CD4-positive, CD25-positive, alpha-beta regulatory T cell (primary cell): Measurements from ENCODE around the gene ID3. TPM values are rescaled to one million over a fixed set of nuclear protein-coding genes. Genes with fewer than 3 reads are reported as not detected.
A peak's percentile ranks its signal among the peaks of the same experiment; 100 is the strongest.

Experiments
- ATAC-seq, 2 donors: fragments of 150-1000 bp; cut with Tn5 transposase; one replicate each; pipeline ENCODE4 v1.10.0; 2021; ENCODE audit warnings: low read depth in 2 of 2, moderate number of reproducible peaks in 2 of 2, moderate library complexity in 1 of 2
- DNase-seq, 3 donors: peaks; one replicate each; pipeline versions ENCODE4 v3.0.0 to v3.0.0-alpha.2; 2012 to 2022; ENCODE audit warnings: mixed read lengths in 1 of 3
- H3K27ac ChIP-seq: one replicate; pipeline ENCODE4 v1.7.0; 2013; ENCODE audit warnings: mild to moderate bottlenecking, low read length; ENCODE audit not compliant: insufficient read depth, poor library complexity, severe bottlenecking
- H3K27me3 ChIP-seq: one replicate; pipeline ENCODE4 v1.7.0; 2013; ENCODE audit warnings: low read length; ENCODE audit not compliant: control insufficient read depth, insufficient read depth
- H3K36me3 ChIP-seq: one replicate; pipeline ENCODE4 v1.7.0; 2013; ENCODE audit warnings: mild to moderate bottlenecking, low read length, moderate library complexity; ENCODE audit not compliant: control insufficient read depth, insufficient read depth
- H3K4me1 ChIP-seq: 2 replicates; pipeline ENCODE4 v1.7.0; 2013; ENCODE audit warnings: mild to moderate bottlenecking, low read length; ENCODE audit not compliant: insufficient read depth, control insufficient read depth, poor library complexity, severe bottlenecking
- H3K4me3 ChIP-seq: one replicate; pipeline ENCODE4 v1.7.0; 2013; ENCODE audit warnings: low read depth, mild to moderate bottlenecking, low read length, moderate library complexity
- H3K9me3 ChIP-seq, 2 experiments: 1 replicate in 1 of 2; 2 replicates in 1 of 2; pipeline ENCODE4 v1.7.0; 2013; ENCODE audit warnings: low read length in 2 of 2, mild to moderate bottlenecking in 1 of 2, moderate library complexity in 1 of 2; ENCODE audit not compliant: control insufficient read depth in 2 of 2
- H3K27ac Mint-ChIP-seq, 3 donors: one replicate each; pipeline ENCODE4 v1.8.0; 2020 to 2022; ENCODE audit warnings: mild to moderate bottlenecking in 3 of 3, mixed read lengths in 3 of 3, moderate library complexity in 2 of 3
- H3K27me3 Mint-ChIP-seq: one replicate; pipeline ENCODE4 v1.8.0; 2022; ENCODE audit warnings: mild to moderate bottlenecking, mixed read lengths
- H3K36me3 Mint-ChIP-seq: one replicate; pipeline ENCODE4 v1.8.0; 2020; ENCODE audit warnings: mixed read lengths
- H3K4me1 Mint-ChIP-seq, 4 donors: one replicate each; pipeline ENCODE4 v1.8.0; 2020 to 2022; ENCODE audit warnings: mixed read lengths in 4 of 4, mild to moderate bottlenecking in 1 of 4
- H3K4me3 Mint-ChIP-seq, 4 donors: one replicate each; pipeline ENCODE4 v1.8.0; 2020 to 2022; ENCODE audit warnings: mild to moderate bottlenecking in 4 of 4, mixed read lengths in 4 of 4, moderate library complexity in 3 of 4
- H3K9me3 Mint-ChIP-seq, 7 donors: one replicate each; pipeline ENCODE4 v1.8.0; 2020 to 2022; ENCODE audit warnings: mixed read lengths in 7 of 7, mild to moderate bottlenecking in 3 of 7, moderate library complexity in 2 of 7
- polyA plus RNA-seq, 4 donors: library from polyadenylated mRNA; unstranded; fragments of 300-500 nt; fragmentation: Illumina TruSeq; gene quantifications; one replicate each; pipeline ENCODE4 v1.2.3, GENCODE V29; 2021
- total RNA-seq: library from RNA; stranded (reverse); gene quantifications from one replicate; pipeline ENCODE4 v1.2.3, GENCODE V29; 2022

ID3 gene
- total and polyA plus RNA-seq, 5 donors from 2014 or later = 35.9 to 56.9 (median 51.1) TPM

GRCh38 chr1:23539698-23540266 lies 19.5 kb downstream of the ID3 start:
- Mint-ChIP-seq H3K27me3 (no peaks in the 10 kb centered on the region), H3K4me3 (peak overlapping the region; percentile 0 to 56 (median 26)), H3K27ac (peak overlapping the region in 2 of 3 donors; percentile 72 to 93), H3K4me1 (peaks cover 5 to 28% (median 19%) of the 10 kb centered on the region in 4 donors), H3K9me3 (no peaks in the 10 kb centered on the region), H3K36me3 (peaks cover 3% of the 10 kb centered on the region)
- no peaks in the 10 kb centered on the region for H3K36me3 ChIP-seq
- DNase-seq = peak; percentile 85 to 97 (median 93)
- ATAC-seq = peak; percentile 97 to 98
- H3K4me3 ChIP-seq = peak overlapping the region; percentile 32
- H3K27me3 ChIP-seq = no peaks in the 10 kb centered on the region
- no peak overlapping the region for H3K27ac ChIP-seq
- H3K9me3 ChIP-seq = no peaks in the 10 kb centered on the region
- peaks cover 13% of the 10 kb centered on the region for H3K4me1 ChIP-seq

DNA sequence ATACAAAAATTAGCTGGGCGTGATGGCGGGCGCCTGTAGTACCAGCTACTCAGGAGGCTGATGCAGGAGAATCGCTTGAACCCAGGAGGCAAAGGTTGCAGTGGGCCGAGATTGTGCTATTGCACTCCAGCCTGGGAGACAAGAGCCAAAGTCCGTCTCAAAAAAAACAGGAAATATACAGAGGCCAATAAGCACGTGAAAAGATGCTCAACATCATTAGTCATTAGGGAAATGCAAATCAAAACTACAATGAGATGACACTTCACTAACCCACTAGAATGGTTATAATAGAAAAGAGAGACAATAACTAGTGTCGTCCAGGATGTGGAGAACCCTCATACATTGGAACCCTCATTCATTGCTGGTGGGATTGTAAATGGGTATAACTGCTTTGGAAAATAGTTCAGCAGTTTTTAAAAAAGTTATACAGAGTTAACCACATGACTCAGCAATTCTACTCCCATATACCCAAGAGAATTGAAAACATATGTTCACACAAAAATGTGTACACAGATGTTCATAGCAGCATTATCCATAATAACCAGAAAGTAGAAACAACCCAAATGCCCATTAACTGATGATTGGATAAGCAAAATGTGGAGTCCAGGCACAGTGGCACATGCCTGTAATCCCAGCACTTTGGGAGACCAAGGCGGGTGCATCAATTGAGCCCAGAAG lies 21.9 kb downstream of the ID3 start:
- no peaks in the 10 kb centered on the region for H3K9me3 ChIP-seq
- no peaks in the 10 kb centered on the region for H3K36me3 ChIP-seq
- Mint-ChIP-seq H3K36me3 (peaks cover 3% of the 10 kb centered on the region), H3K27ac (no peak overlapping the region), H3K4me1 (peaks cover 11 to 39% (median 23%) of the 10 kb centered on the region in 4 donors), H3K27me3 (no peaks in the 10 kb centered on the region), H3K4me3 (peak overlapping the region in 2 of 4 donors; percentile 49 to 71), H3K9me3 (no peaks in the 10 kb centered on the region)
- DNase-seq (no peak), ATAC-seq (no peak)
- no peak overlapping the region for H3K27ac ChIP-seq
- H3K4me1 ChIP-seq = peaks cover 27% of the 10 kb centered on the region
- no peak overlapping the region for H3K4me3 ChIP-seq
- H3K27me3 ChIP-seq = no peaks in the 10 kb centered on the region

GRCh38 chr1:23533246-23534023 lies 25.9 kb downstream of the ID3 start:
- peak overlapping the region; percentile 50 to 70 (median 60) for H3K27ac Mint-ChIP-seq
- ATAC-seq (no peak), DNase-seq (peak in 1 of 3 donors; percentile 64)
- H3K36me3 Mint-ChIP-seq = no peaks in the 10 kb centered on the region
- peaks cover 54% of the 10 kb centered on the region for H3K4me1 ChIP-seq
- H3K4me3 Mint-ChIP-seq = peak overlapping the region; percentile 55 to 97 (median 73)
- H3K9me3 Mint-ChIP-seq = no peaks in the 10 kb centered on the region
- no peaks in the 10 kb centered on the region for H3K27me3 Mint-ChIP-seq
- H3K4me1 Mint-ChIP-seq = peaks cover 12 to 60% (median 41%) of the 10 kb centered on the region in 4 donors
- no peaks in the 10 kb centered on the region for H3K9me3 ChIP-seq
- no peaks in the 10 kb centered on the region for H3K36me3 ChIP-seq
- H3K4me3 ChIP-seq = peak overlapping the region; percentile 35
- no peaks in the 10 kb centered on the region for H3K27me3 ChIP-seq
- peak overlapping the region; percentile 71 for H3K27ac ChIP-seq

DNA sequence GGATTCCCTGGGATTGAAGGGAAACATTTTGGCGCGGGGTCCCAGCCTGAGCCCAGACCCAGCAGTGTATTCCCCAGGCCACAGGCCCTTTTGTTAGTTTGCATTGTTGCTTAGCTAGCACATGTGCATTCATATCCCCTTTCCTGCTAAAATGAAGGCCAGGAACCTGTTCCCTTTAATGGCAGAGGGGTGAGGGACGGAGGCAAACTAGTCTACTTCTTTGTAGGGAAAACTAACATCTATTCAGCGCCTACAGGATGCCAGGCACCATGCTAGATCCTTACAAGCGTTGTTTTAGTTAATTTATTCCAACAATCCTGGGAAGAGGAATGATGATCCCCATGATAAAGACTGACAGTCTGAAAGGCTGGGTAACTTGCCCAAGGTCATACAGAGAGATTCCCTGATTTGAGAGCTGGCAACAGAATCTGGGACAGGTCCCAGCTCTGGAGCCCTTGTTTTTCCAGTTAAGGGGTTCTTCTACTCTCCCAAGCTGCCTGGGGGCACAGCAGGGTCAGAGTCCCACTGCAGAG lies 27.7 kb downstream of the ID3 start:
- Mint-ChIP-seq H3K4me3 (peak overlapping the region; percentile 90 to 97 (median 94)), H3K27ac (peak overlapping the region; percentile 83 to 94 (median 92)), H3K9me3 (no peaks in the 10 kb centered on the region), H3K36me3 (no peaks in the 10 kb centered on the region), H3K4me1 (peaks cover 12 to 71% (median 49%) of the 10 kb centered on the region in 4 donors), H3K27me3 (no peaks in the 10 kb centered on the region)
- Histone ChIP-seq H3K27me3 (no peaks in the 10 kb centered on the region), H3K9me3 (no peaks in the 10 kb centered on the region), H3K4me3 (peak overlapping the region; percentile 53), H3K36me3 (no peaks in the 10 kb centered on the region), H3K27ac (peak overlapping the region; percentile 71), H3K4me1 (peaks cover 72% of the 10 kb centered on the region)
- no peak for ATAC-seq
- DNase-seq = no peak

- Histone ChIP-seq H3K36me3 (no peaks in the 10 kb centered on the region), H3K9me3 (no peaks in the 10 kb centered on the region), H3K27me3 (no peaks in the 10 kb centered on the region), H3K4me1 (peaks cover 79% of the 10 kb centered on the region), H3K27ac (peak within 1 kb of the TSS; percentile 79), H3K4me3 (peak within 1 kb of the TSS; percentile 73)
- peak within 1 kb of the TSS; percentile 90 to 97 (median 94) for H3K4me3 Mint-ChIP-seq
- ATAC-seq (peak; percentile 84), DNase-seq (peak; percentile 78 to 94 (median 83))
- no peaks in the 10 kb centered on the region for H3K9me3 Mint-ChIP-seq
- H3K36me3 Mint-ChIP-seq = no peaks in the 10 kb centered on the region
- H3K27ac Mint-ChIP-seq = peak within 1 kb of the TSS; percentile 83 to 94 (median 92)
- no peaks in the 10 kb centered on the region for H3K27me3 Mint-ChIP-seq
- H3K4me1 Mint-ChIP-seq = peaks cover 14 to 78% (median 56%) of the 10 kb centered on the region in 4 donors
These were observed 28.3 kb downstream of the ID3 start, which contains the start of gene E2F2 for GRCh38 chr1:23530747-23531561. Gene E2F2 (minus strand): TSS chr1:23531233. CDS start chr1:23530793, 440 bp downstream.

DNA sequence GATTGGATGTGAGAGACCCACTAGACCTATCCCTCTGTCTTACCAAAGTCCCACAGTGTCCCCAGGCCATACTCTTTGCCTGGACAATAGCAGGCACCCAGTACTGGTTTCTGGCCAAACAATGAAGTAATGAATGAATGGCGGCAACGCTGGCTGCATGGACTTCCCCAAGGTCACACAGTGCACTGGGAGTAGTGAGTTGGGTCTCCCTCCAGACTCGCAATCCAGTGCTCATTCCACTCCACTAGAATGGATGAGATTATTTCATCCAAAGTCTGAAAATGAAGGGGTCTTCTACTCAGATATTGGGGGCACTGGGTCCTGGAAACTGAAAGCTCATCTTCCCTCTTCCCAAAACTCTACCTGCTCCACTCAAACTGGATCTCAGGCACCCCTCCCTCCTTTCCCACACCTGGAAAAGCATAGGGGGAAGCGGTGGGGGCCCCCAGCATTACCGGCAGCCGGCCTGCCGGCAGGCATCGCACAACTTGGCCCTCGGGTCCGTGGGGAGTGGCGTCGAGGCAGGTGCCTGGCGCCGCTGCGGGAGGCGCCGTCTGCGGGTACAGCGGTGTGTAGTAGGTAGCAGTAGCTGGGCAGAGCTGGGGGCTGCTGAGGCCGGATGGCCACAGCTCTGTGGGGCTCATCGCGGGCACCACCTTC lies 29.1 kb downstream of the ID3 start:
- Mint-ChIP-seq H3K27me3 (no peaks in the 10 kb centered on the region), H3K36me3 (no peaks in the 10 kb centered on the region), H3K4me3 (peak overlapping the region; percentile 83 to 94 (median 86)), H3K4me1 (peaks cover 18 to 83% (median 61%) of the 10 kb centered on the region in 4 donors), H3K9me3 (no peaks in the 10 kb centered on the region), H3K27ac (peak overlapping the region in 2 of 3 donors; percentile 83 to 91)
- H3K27ac ChIP-seq = peak overlapping the region; percentile 79
- DNase-seq (peak in 1 of 3 donors; percentile 60), ATAC-seq (no peak)
- H3K9me3 ChIP-seq = no peaks in the 10 kb centered on the region
- H3K36me3 ChIP-seq = no peaks in the 10 kb centered on the region
- H3K4me1 ChIP-seq = peaks cover 86% of the 10 kb centered on the region
- peak overlapping the region; percentile 73 for H3K4me3 ChIP-seq
- H3K27me3 ChIP-seq = no peaks in the 10 kb centered on the region
